A673 (cell line): Measurements from ENCODE around the gene CHTOP. TPM values are rescaled to one million over a fixed set of nuclear protein-coding genes. Genes with fewer than 3 reads are reported as not detected.

ENCODE experiments used
- BruUV-seq: library from RNA; stranded (reverse); fragments of 400-500 nt; replicated peaks from 2 replicates; lab custom pipeline; 2021; lab: Mats Ljungman, UMichigan
- CTCF ChIA-PET: fragments of 300-600 bp; sonication (Branson Sonifier 250); formaldehyde crosslinking; loops from one replicate; lab custom pipeline; 2022; ENCODE audit warnings: antibody characterized with exemption; lab: Charles Lee
- POLR2A ChIA-PET: fragments of 300-600 bp; sonication (Branson Sonifier 250); formaldehyde crosslinking; loops from one replicate; lab custom pipeline; 2022; ENCODE audit warnings: antibody characterized with exemption; ENCODE audit not compliant: low non-redundant PET; lab: Charles Lee
- DNase-seq: peaks from one replicate; pipeline ENCODE4 v3.0.0-alpha.2; 2015; ENCODE audit warnings: low spot score
- H3K27ac ChIP-seq: fragments of 200-600 bp; sonication (generic); 2 replicates; pipeline ENCODE4 v1.5.1; 2016; ENCODE audit warnings: mixed run types, low read depth, mild to moderate bottlenecking, mixed read lengths, antibody characterized with exemption, low read length; ENCODE audit not compliant: poor library complexity, severe bottlenecking
- H3K27me3 ChIP-seq: fragments of 200-600 bp; sonication (generic); replicated peaks from 2 replicates; pipeline ENCODE4 v1.6.1; 2017; ENCODE audit warnings: mixed run types, low read depth, mild to moderate bottlenecking, mixed read lengths, antibody characterized with exemption, low read length; ENCODE audit not compliant: insufficient read depth, poor library complexity
- H3K36me3 ChIP-seq: fragments of 200-600 bp; sonication (generic); 2 replicates; pipeline ENCODE4 v1.6.1; 2016; ENCODE audit warnings: mixed run types, mild to moderate bottlenecking, mixed read lengths, antibody characterized with exemption, low read length; ENCODE audit not compliant: insufficient read depth, poor library complexity, severe bottlenecking
- H3K4me1 ChIP-seq: fragments of 200-600 bp; sonication (generic); 2 replicates; pipeline ENCODE4 v1.6.1; 2017; ENCODE audit warnings: mixed run types, mild to moderate bottlenecking, mixed read lengths, antibody characterized with exemption, low read length; ENCODE audit not compliant: insufficient read depth, poor library complexity, severe bottlenecking
- H3K4me3 ChIP-seq: fragments of 200-600 bp; sonication (generic); 2 replicates; pipeline ENCODE4 v1.5.1; 2016; ENCODE audit warnings: low read depth, mixed run types, mild to moderate bottlenecking, mixed read lengths, low read length; ENCODE audit not compliant: poor library complexity, severe bottlenecking
- H3K9me3 ChIP-seq: fragments of 200-600 bp; sonication (generic); 2 replicates; pipeline ENCODE4 v1.6.1; 2016; ENCODE audit warnings: mixed run types, low read depth, mild to moderate bottlenecking, mixed read lengths, antibody characterized with exemption, low read length; ENCODE audit not compliant: poor library complexity, severe bottlenecking
- CTCF ChIP-seq: fragments of 300-800, 200-600 bp; sonication (generic); conservative IDR thresholded peaks from 2 replicates; pipeline ENCODE4 v1.5.1; 2017; ENCODE audit warnings: low read depth, mild to moderate bottlenecking, antibody characterized with exemption, low read length, moderate library complexity, mixed read lengths
- EZH2 ChIP-seq: fragments of 200-600 bp; sonication (generic); IDR thresholded peaks from 2 replicates; pipeline ENCODE4 v1.6.1; 2017; ENCODE audit warnings: borderline replicate concordance, low read depth, mild to moderate bottlenecking, mixed read lengths, antibody characterized with exemption, low read length; ENCODE audit not compliant: poor library complexity, severe bottlenecking
- intact Hi-C: fragments of 100-400 bp; cut with micrococcal nuclease; formaldehyde crosslinking; loops from one replicate; pipeline ENCODE4 v1.10.0; 2022; ENCODE audit not compliant: unreplicated experiment
- total RNA-seq: library from RNA; stranded (reverse); gene quantifications from 2 replicates; pipeline ENCODE4 v1.2.3, GENCODE V29; 2021

The CHTOP gene
- total RNA-seq, 1 experiment from 2014 or later = 101 TPM

GRCh38 chr1:153628638-153629342, 5.1 kb upstream of the CHTOP start:
- no peak for TF ChIP-seq CTCF
- TF ChIP-seq EZH2 = no peak
- no peak for DNase-seq
- CTCF ChIA-PET = no interaction called here
- POLR2A ChIA-PET = no interaction called here
- Histone ChIP-seq H3K36me3 (no peaks in the 10 kb centered on the region), H3K4me3 (no peak overlapping the region), H3K9me3 (no peaks in the 10 kb centered on the region), H3K27me3 (no peaks in the 10 kb centered on the region), H3K4me1 (peaks cover 23% of the 10 kb centered on the region), H3K27ac (no peak overlapping the region)
- intact Hi-C loops = no loop called here
- BruUV-seq = no TSS peak

GRCh38 chr1:153629343-153629665, 4.6 kb upstream of the CHTOP start:
- CTCF ChIA-PET = no interaction called here
- Histone ChIP-seq H3K27me3 (no peaks in the 10 kb centered on the region), H3K36me3 (no peaks in the 10 kb centered on the region), H3K27ac (no peak overlapping the region), H3K4me3 (no peak overlapping the region), H3K4me1 (peaks cover 23% of the 10 kb centered on the region), H3K9me3 (no peaks in the 10 kb centered on the region)
- no peak for DNase-seq
- BruUV-seq = no TSS peak
- TF ChIP-seq CTCF (no peak), EZH2 (no peak)
- intact Hi-C loops = no loop called here
- POLR2A ChIA-PET = no interaction called here

GRCh38 chr1:153629971-153630370, 3.9 kb upstream of the CHTOP start:
- Histone ChIP-seq H3K27ac (no peak overlapping the region), H3K27me3 (no peaks in the 10 kb centered on the region), H3K4me3 (no peak overlapping the region), H3K9me3 (no peaks in the 10 kb centered on the region), H3K4me1 (peaks cover 23% of the 10 kb centered on the region), H3K36me3 (no peaks in the 10 kb centered on the region)
- TF ChIP-seq EZH2 = no peak
- no peak for TF ChIP-seq CTCF
- ChIA-PET CTCF (no interaction called here), POLR2A (no interaction called here)
- DNase-seq = no peak
- no TSS peak for BruUV-seq
- intact Hi-C loops = loop anchor here (5.0 kb wide), 1 partner anchor 98 kb away; no protein-coding TSS in a partner anchor
